ENCODE data around the gene DHX30. TPM values are rescaled to one million over a fixed set of nuclear protein-coding genes. Genes with fewer than 3 reads are reported as not detected.

The DHX30 gene
- polyA plus RNA-seq, 1 of the 3 experiments (the other 2 are of a cell fraction), result 86.3 TPM

DNA sequence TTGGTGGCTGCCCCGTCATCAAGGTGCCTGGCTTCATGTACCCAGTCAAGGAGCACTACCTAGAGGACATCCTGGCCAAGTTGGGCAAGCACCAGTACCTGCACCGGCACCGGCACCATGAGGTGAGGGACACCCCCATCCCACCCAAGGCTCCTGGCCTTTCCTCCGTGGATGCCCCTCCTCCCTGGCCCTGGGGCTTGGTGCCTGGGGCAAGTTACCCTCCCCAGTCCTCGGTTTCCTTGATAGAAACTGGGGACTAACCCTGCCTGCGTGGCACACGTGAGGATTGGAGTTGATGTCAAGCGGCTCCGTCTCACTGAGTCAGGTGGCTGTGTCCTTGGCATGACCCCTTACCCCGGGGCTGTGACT, 43.9 kb downstream of the DHX30 start:
- Histone ChIP-seq H3F3A (replicated peaks; ENCODE audit: insufficient read depth) (peaks cover 24% of the 10 kb centered on the region), H3K9ac (no peak overlapping the region), H3K4me3 (ENCODE audit: low read depth in 2 of 2, low read length in 1 of 2) (no peak overlapping the region), H3K9me2 (no peaks in the 10 kb centered on the region), H3K27me3 (ENCODE audit: insufficient read depth) (no peaks in the 10 kb centered on the region), H4K20me1 (ENCODE audit: insufficient read depth) (peaks cover 29% of the 10 kb centered on the region; the same call in 1 of the 2 replicates), H3K4me1 (ENCODE audit: control insufficient read depth in 1 of 2, insufficient read depth in 2 of 2, low read depth in 1 of 2, low read length in 1 of 2) (no peaks in the 10 kb centered on the region), H3K36me3 (replicated peaks in 1 of 2; ENCODE audit: control insufficient read depth in 1 of 2, insufficient read depth in 2 of 2, low read length in 1 of 2) (peaks cover 42 to 89% of the 10 kb centered on the region in 2 experiments), H3K9me3 (no peaks in the 10 kb centered on the region), H3K27ac (ENCODE audit: low read depth in 2 of 2, low read length in 1 of 2) (no peak overlapping the region; a peak in 1 of 4 replicates), H3K4me2 (no peak overlapping the region), H3K79me2 (ENCODE audit: insufficient read depth) (no peaks in the 10 kb centered on the region), H2AFZ (ENCODE audit: low read depth) (no peak overlapping the region)
- DNase-seq, result no peak
- WGBS (ENCODE audit: low lambda C conversion rate), result 89% methylated on average over 3 of the region's 10 CpGs
- TF ChIP-seq POLR2AphosphoS5 (IDR thresholded peaks at IDR 0.05; ENCODE audit: low read depth, low read length), result peak; percentile 8
- TF ChIP-seq SIN3A (IDR thresholded peaks at IDR 0.05; ENCODE audit: borderline replicate concordance, low read depth, low read length), result no peak
- TF ChIP-seq MEF2A (IDR thresholded peaks at IDR 0.05; ENCODE audit: borderline replicate concordance, low read depth), result no peak
- TF ChIP-seq MXI1 (IDR thresholded peaks at IDR 0.05; ENCODE audit: low read depth, low read length), result no peak
- TF ChIP-seq GABPA (IDR thresholded peaks at IDR 0.05; ENCODE audit: low read depth), result no peak
- TF ChIP-seq EP300 (IDR thresholded peaks at IDR 0.05; ENCODE audit: borderline replicate concordance in 1 of 2, low read depth in 1 of 2, low read length in 1 of 2), result no peak
- ChIA-PET POLR2A (no interaction called here), CTCF (interaction anchor here (1.2 kb wide), 1 partner anchor 9 kb away, joined by 4 read pairs; no protein-coding TSS in a partner anchor)

DNA sequence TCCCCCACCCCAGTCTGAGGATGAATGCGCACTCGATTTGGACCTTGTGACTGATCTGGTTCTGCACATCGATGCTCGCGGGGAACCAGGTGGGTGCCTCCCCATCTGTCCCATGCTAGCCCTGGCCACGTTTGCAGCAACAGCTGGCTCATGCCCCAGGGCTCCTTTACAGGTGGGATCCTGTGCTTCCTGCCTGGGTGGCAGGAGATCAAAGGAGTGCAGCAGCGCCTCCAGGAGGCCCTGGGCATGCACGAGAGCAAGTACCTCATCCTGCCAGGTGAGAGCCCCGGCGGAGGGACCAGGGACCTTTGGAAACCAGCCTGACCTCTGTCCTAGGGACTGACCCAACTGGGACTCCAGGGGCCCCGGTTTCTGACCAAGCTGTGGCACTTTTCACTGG, 44.3 kb downstream of the DHX30 start:
- no peak for TF ChIP-seq EP300 (IDR thresholded peaks at IDR 0.05; ENCODE audit: borderline replicate concordance in 1 of 2, low read depth in 1 of 2, low read length in 1 of 2)
- TF ChIP-seq EZH2phosphoT487 (IDR thresholded peaks at IDR 0.05; ENCODE audit: borderline replicate concordance, low read depth), result no peak
- TF ChIP-seq RFX5 (IDR thresholded peaks at IDR 0.05; ENCODE audit: low read length), result no peak
- TF ChIP-seq TAF1 (IDR thresholded peaks at IDR 0.05; ENCODE audit: borderline replicate concordance, low read depth, low read length), result no peak
- no peak for TF ChIP-seq CTCF (IDR thresholded peaks at IDR 0.05)
- TF ChIP-seq FOXJ3 (CRISPR knock-in tag; IDR thresholded peaks at IDR 0.05), result no peak
- TF ChIP-seq GATA2 (CRISPR knock-in tag; IDR thresholded peaks at IDR 0.05), result no peak
- no peak for TF ChIP-seq RAD21 (IDR thresholded peaks at IDR 0.05; ENCODE audit: low read length)
- no peak for TF ChIP-seq PBX3 (IDR thresholded peaks at IDR 0.05)
- TF ChIP-seq JUND (IDR thresholded peaks at IDR 0.05), result no peak
- TF ChIP-seq CHD2 (IDR thresholded peaks at IDR 0.05; ENCODE audit: low read length, partially characterized antibody), result no peak
- no peak for TF ChIP-seq TCF12 (IDR thresholded peaks at IDR 0.05)

More for the DNA sequence above, 44.3 kb downstream of the DHX30 start:
- Histone ChIP-seq H3F3A (replicated peaks; ENCODE audit: insufficient read depth) (peaks cover 28% of the 10 kb centered on the region), H3K9me3 (no peaks in the 10 kb centered on the region), H3K4me2 (no peak overlapping the region), H3K4me1 (ENCODE audit: control insufficient read depth in 1 of 2, insufficient read depth in 2 of 2, low read depth in 1 of 2, low read length in 1 of 2) (no peaks in the 10 kb centered on the region), H3K9ac (no peak overlapping the region), H2AFZ (ENCODE audit: low read depth) (no peak overlapping the region), H3K79me2 (ENCODE audit: insufficient read depth) (no peaks in the 10 kb centered on the region), H3K27me3 (ENCODE audit: insufficient read depth) (no peaks in the 10 kb centered on the region), H3K9me2 (no peaks in the 10 kb centered on the region), H3K36me3 (replicated peaks in 1 of 2; ENCODE audit: control insufficient read depth in 1 of 2, insufficient read depth in 2 of 2, low read length in 1 of 2) (peaks cover 39 to 89% of the 10 kb centered on the region in 2 experiments), H3K4me3 (ENCODE audit: low read depth in 2 of 2, low read length in 1 of 2) (no peak overlapping the region), H4K20me1 (ENCODE audit: insufficient read depth) (peaks cover 29% of the 10 kb centered on the region; the same call in 1 of the 2 replicates), H3K27ac (ENCODE audit: low read depth in 2 of 2, low read length in 1 of 2) (no peak overlapping the region)
- WGBS (ENCODE audit: low lambda C conversion rate), result 100% methylated on average over 6 of the region's 11 CpGs
- peak; percentile 40 for DNase-seq
- CTCF ChIA-PET, result interaction anchor here (1.2 kb wide), 1 partner anchor 10 kb away, joined by 4 read pairs; no protein-coding TSS in a partner anchor
- POLR2A ChIA-PET, result no interaction called here
